Measurements from ENCODE around the gene TBCA. TPM values are rescaled to one million over a fixed set of nuclear protein-coding genes. Genes with fewer than 3 reads are reported as not detected.

TBCA gene
- total RNA-seq: 112 and 121 TPM in 2 replicates

GRCh38 chr5:77775790-77776553 is at the start of gene TBCA:
TBCA (minus strand) TSS chr5:77776339; CDS start chr5:77776257, 82 bp downstream.

Other genes with a start within 250 kb of the TBCA start
- not detected in 2 replicates for gene OTP, start 137.6 kb downstream of the TBCA start, total RNA-seq

All from smooth muscle cell of bladder (primary cell).